ENCODE measurements around the gene SRL.

- TF ChIP-seq POLR2AphosphoS5 (IDR thresholded peaks at IDR 0.05; ENCODE audit: low read depth, low read length): no peak
- no peak; the same call in 1 of the 2 replicates for TF ChIP-seq CTCF (IDR thresholded peaks at IDR 0.05)
- no peak for TF ChIP-seq MEF2A (IDR thresholded peaks at IDR 0.05; ENCODE audit: borderline replicate concordance, low read depth)
- TF ChIP-seq CHD2 (IDR thresholded peaks at IDR 0.05; ENCODE audit: low read length, partially characterized antibody): no peak
- TF ChIP-seq GABPA (IDR thresholded peaks at IDR 0.05; ENCODE audit: low read depth): no peak
- no peak for TF ChIP-seq RFX5 (IDR thresholded peaks at IDR 0.05; ENCODE audit: low read length)
- TF ChIP-seq ZBTB33 (IDR thresholded peaks at IDR 0.05; ENCODE audit: borderline replicate concordance, low read depth): no peak
- no peak for TF ChIP-seq RCOR1 (IDR thresholded peaks at IDR 0.05; ENCODE audit: low read length)
- no peak for TF ChIP-seq MXI1 (IDR thresholded peaks at IDR 0.05; ENCODE audit: low read depth, low read length)
- TF ChIP-seq EZH2phosphoT487 (IDR thresholded peaks at IDR 0.05; ENCODE audit: borderline replicate concordance, low read depth): no peak
- TF ChIP-seq EP300 (IDR thresholded peaks at IDR 0.05; ENCODE audit: borderline replicate concordance in 1 of 2, low read depth in 1 of 2, low read length in 1 of 2): no peak
- no peak for TF ChIP-seq USF2 (IDR thresholded peaks at IDR 0.05; ENCODE audit: borderline replicate concordance, low read depth, low read length)
- no peak for TF ChIP-seq IRF3 (IDR thresholded peaks at IDR 0.05; ENCODE audit: low read depth, low read length)
These were observed 81.0 kb downstream of the SRL start for GRCh38 chr16:4160658-4161430.
